Astrocyte of the spinal cord (primary cell): ENCODE measurements around the gene OLFML3.
"Not testable (repeated sequence)": the region's sequence is repeated elsewhere in the genome, so short reads cannot be mapped to it uniquely, and the experiment has no call there.

ENCODE experiments used
- DNase-seq: peaks from one replicate; pipeline ENCODE4 v3.0.0; 2011; ENCODE audit warnings: low read depth, low spot score
- H3K4me3 ChIP-seq: 2 replicates; pipeline ENCODE4 v1.5.1; 2011; ENCODE audit warnings: low read depth, mild to moderate bottlenecking, low read length, moderate library complexity
- in situ Hi-C: cut with HindIII; loops from 2 replicates; pipeline ENCODE4 v1.10.0; 2017; ENCODE audit warnings: low sequenced_read_pairs
- TF ChIP-seq, protein P1 (sequence below): IDR thresholded peaks from 2 replicates; pipeline ENCODE4 v1.5.1; 2012; ENCODE audit warnings: low read depth, mild to moderate bottlenecking, low read length, inconsistent platforms

The OLFML3 gene

DNA sequence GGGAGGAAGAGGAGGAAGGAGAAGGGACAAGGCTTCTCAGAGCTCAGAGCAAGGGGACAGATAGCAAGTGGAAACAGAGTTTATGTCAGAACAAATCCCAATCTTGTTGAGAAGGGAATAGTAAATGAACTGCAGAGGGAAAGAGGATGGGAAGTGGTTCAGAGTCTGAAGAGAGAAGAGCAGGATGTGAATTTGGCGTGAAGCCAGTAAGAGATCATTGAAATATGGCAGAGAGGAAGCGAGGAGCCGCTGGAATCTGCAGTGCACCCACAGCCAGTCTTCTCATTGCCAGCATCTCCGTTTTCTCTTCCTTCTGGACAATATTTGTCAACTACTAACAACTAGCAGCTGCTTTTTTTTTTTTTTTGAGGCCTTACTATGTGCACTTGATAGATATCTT is 19.1 kb downstream of the OLFML3 start:
- no peak overlapping the region for H3K4me3 ChIP-seq
- DNase-seq, result peak; percentile 28
- in situ Hi-C loops, result no loop called here
- TF ChIP-seq, protein P1, sequence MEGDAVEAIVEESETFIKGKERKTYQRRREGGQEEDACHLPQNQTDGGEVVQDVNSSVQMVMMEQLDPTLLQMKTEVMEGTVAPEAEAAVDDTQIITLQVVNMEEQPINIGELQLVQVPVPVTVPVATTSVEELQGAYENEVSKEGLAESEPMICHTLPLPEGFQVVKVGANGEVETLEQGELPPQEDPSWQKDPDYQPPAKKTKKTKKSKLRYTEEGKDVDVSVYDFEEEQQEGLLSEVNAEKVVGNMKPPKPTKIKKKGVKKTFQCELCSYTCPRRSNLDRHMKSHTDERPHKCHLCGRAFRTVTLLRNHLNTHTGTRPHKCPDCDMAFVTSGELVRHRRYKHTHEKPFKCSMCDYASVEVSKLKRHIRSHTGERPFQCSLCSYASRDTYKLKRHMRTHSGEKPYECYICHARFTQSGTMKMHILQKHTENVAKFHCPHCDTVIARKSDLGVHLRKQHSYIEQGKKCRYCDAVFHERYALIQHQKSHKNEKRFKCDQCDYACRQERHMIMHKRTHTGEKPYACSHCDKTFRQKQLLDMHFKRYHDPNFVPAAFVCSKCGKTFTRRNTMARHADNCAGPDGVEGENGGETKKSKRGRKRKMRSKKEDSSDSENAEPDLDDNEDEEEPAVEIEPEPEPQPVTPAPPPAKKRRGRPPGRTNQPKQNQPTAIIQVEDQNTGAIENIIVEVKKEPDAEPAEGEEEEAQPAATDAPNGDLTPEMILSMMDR, result no peak

GRCh38 chr1:113999233-113999632 is 20.0 kb downstream of the OLFML3 start:
- in situ Hi-C loops, result no loop called here
- no peak overlapping the region for H3K4me3 ChIP-seq
- no peak for DNase-seq
- TF ChIP-seq, protein P1, result no peak

GRCh38 chr1:113999799-114000198 is 20.5 kb downstream of the OLFML3 start:
- DNase-seq, result no peak
- H3K4me3 ChIP-seq, result no peak overlapping the region
- TF ChIP-seq, protein P1, result no peak
- in situ Hi-C loops, result no loop called here

- in situ Hi-C loops, result no loop called here
- no peak overlapping the region for H3K4me3 ChIP-seq
- TF ChIP-seq, protein P1, result no peak
- DNase-seq, result no peak
Measured at GRCh38 chr1:114000406-114000805, 21.1 kb downstream of the OLFML3 start.

DNA sequence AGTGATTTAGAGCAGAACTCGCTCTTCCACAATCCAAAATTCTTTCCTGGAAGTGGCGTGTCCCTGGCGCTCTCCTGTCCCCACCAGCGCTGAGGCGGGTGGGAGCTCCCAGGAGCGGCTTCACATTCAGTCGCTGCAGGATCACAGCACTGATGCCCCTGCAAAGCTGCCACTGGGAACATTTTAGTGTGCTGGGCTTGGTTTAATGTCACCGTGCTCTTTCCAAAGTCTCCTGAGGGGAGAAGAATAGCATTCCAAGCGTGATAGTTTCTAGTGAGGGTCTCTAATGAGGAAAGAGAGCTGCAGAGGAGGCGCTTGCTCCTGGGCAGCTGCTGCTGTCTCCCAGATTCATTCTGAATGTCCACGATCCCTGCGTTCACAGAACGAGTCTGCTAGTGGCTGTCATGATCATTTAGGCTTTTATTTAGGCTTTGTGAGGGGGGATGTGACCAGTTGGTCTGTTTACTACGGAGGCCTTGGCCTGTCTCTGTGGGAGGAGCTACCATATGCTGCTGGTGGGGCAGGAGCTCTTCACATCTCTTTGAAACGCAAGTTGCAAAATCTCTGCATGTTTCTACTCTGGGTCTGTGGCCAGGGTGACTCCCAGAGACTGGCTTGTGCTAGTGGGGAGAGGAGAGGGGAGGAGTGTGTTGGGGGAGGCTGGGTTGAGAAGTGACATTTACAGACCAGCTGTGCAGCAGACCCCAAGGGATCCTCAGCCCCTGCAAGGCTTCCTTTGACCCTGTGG is 23.4 kb downstream of the OLFML3 start:
- in situ Hi-C loops, result no loop called here
- DNase-seq, result no peak
- H3K4me3 ChIP-seq, result no peak overlapping the region
- TF ChIP-seq, protein P1, result no peak

DNA sequence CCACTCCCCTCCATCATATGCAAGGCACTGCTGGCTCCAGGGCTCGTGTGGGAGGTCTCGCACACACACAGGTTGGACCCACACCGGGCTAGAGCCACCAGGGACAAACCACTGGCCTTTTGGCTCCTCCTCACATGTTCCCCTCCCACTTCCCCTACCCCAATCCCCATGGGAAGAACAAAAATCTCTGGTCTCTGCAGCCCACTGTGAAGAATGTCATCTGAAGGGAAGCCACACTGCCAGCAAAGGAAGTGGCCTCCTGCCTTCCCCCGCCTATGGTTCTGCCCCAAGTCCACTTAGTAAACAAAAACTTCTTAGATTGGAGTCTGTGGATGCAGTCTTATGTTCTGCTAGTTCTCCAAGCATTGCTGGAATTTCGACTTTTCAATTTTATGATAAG is 24.2 kb downstream of the OLFML3 start:
- H3K4me3 ChIP-seq, result no peak overlapping the region
- in situ Hi-C loops, result no loop called here
- no peak for DNase-seq
- TF ChIP-seq, protein P1, result no peak

- DNase-seq, in situ Hi-C loops, H3K4me3 ChIP-seq: not testable (repeated sequence)
Measured at GRCh38 chr1:114006825-114007224, 27.6 kb downstream of the OLFML3 start.
